Ishikawa (cell line): ENCODE measurements around the gene PTPN23.

ENCODE experiments used
- CEBPB ChIP-seq: IDR thresholded peaks from 2 replicates; pipeline ENCODE4 v1.6.1; 2012
- CREB1 ChIP-seq: IDR thresholded peaks from 2 replicates; pipeline ENCODE4 v1.6.1; 2012; ENCODE audit warnings: low read depth
- EGR1 ChIP-seq: IDR thresholded peaks from 2 replicates; pipeline ENCODE4 v1.6.1; 2012
- EP300 ChIP-seq: IDR thresholded peaks from 2 replicates; pipeline ENCODE4 v1.6.1; 2012; ENCODE audit warnings: borderline replicate concordance
- FOXM1 ChIP-seq: IDR thresholded peaks from 2 replicates; pipeline ENCODE4 v1.6.1; 2012; ENCODE audit warnings: low read depth, borderline replicate concordance
- MAX ChIP-seq: IDR thresholded peaks from 2 replicates; pipeline ENCODE4 v1.6.1; 2012
- NFIC ChIP-seq: IDR thresholded peaks from 2 replicates; pipeline ENCODE4 v1.6.1; 2012
- RAD21 ChIP-seq: IDR thresholded peaks from 2 replicates; pipeline ENCODE4 v1.6.1; 2012; ENCODE audit warnings: low read depth
- REST ChIP-seq: IDR thresholded peaks from 2 replicates; pipeline ENCODE4 v1.6.1; 2012; ENCODE audit warnings: low read depth, mild to moderate bottlenecking
- TAF1 ChIP-seq: IDR thresholded peaks from 2 replicates; pipeline ENCODE4 v1.6.1; 2012; ENCODE audit warnings: low read depth, mild to moderate bottlenecking
- TCF12 ChIP-seq: IDR thresholded peaks from 2 replicates; pipeline ENCODE4 v1.6.1; 2012; ENCODE audit warnings: low read depth
- TEAD4 ChIP-seq: IDR thresholded peaks from 2 replicates; pipeline ENCODE4 v1.6.1; 2012
- USF1 ChIP-seq: IDR thresholded peaks from 2 replicates; pipeline ENCODE4 v1.6.1; 2012
- YY1 ChIP-seq: IDR thresholded peaks from 2 replicates; pipeline ENCODE4 v1.6.1; 2012; ENCODE audit warnings: low read depth
- ZBTB7A ChIP-seq: IDR thresholded peaks from 2 replicates; pipeline ENCODE4 v1.6.1; 2012; ENCODE audit warnings: low read depth

Gene PTPN23

DNA sequence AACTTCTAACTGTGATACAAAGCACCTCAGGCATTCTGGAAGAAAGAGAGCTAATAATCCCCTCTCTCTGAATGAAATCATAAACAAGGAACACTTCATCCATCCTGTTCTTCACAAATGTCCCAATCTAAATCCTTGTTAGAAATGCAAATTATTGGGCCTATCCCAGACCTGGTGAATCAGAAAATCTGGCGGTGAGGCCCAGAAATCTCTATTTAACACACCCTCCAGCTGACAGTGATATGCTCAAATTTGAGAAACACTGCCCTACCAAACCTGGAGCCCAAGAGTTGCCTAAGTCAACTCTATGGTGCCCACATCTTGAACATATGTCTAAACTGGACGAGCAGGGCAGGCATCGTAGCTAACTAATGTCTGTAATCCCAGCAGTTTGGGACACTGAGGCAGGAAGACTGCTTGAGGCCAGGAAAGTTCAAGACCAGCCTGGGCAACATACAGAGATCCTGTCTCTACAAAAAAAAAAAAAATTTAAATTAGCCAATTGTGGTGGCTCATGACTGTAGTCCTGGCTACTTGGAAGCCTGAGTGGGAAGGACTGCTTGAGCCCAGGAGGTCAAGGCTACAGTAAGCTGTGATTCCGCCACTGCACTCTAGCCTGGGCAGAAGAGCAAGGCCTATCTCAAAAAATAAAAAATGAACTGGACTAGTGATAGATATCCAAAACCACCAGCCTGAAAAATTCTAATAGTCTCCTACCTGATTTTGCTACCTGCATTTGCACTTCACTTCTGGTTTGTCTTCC, 71.8 kb downstream of the PTPN23 start:
- TF ChIP-seq TCF12 = no peak
- TF ChIP-seq TEAD4 = no peak
- no peak for TF ChIP-seq EGR1
- no peak for TF ChIP-seq FOXM1
- no peak for TF ChIP-seq REST
- no peak for TF ChIP-seq EP300
- no peak for TF ChIP-seq MAX
- no peak for TF ChIP-seq CREB1
- no peak for TF ChIP-seq USF1
- no peak for TF ChIP-seq RAD21
- no peak for TF ChIP-seq YY1
- TF ChIP-seq ZBTB7A = no peak
- TF ChIP-seq NFIC = no peak
- no peak for TF ChIP-seq CEBPB
- no peak for TF ChIP-seq TAF1

GRCh38 chr3:47455806-47456452, 75.1 kb downstream of the PTPN23 start:
- TF ChIP-seq RAD21 = no peak
- TF ChIP-seq CEBPB = peak; percentile 96

DNA sequence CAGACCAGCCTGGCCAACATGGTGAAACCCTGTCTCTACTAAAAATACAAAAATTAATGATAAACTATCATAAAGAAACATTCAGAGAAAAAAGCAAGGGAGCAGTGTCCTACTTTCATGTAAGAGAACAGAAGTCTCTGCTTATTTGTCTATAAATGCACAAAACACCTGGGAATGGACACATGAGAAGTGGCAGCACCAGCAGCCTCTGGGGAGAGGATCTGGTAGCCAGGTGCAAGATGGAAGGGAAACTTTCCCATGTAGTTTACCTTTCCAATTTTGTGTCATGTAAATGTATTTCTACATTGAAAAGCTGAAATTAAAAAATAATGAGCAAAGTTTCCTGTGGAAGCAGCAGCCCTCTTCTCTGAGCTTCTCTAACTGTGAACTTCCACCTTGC, 76.2 kb downstream of the PTPN23 start:
- TF ChIP-seq TAF1 = no peak
- no peak for TF ChIP-seq ZBTB7A
- no peak for TF ChIP-seq REST
- no peak for TF ChIP-seq TCF12
- no peak for TF ChIP-seq RAD21
- no peak for TF ChIP-seq FOXM1
- TF ChIP-seq YY1 = no peak
- no peak for TF ChIP-seq TEAD4
